GM12878 (cell line): Measurements from ENCODE around the gene TP53I11.

Experiments
- BRCA1 ChIP-seq: IDR thresholded peaks from 2 replicates; pipeline ENCODE4 v1.6.1; 2011; ENCODE audit warnings: low read depth, low read length, improper control_type of control experiment
- CTCF ChIP-seq, 3 experiments: IDR thresholded peaks in 2 of 3; conservative IDR thresholded peaks in 1 of 3; 2 replicates each; pipeline ENCODE4 v1.5.1; 2011; ENCODE audit warnings: low read depth in 3 of 3, low read length in 3 of 3, mild to moderate bottlenecking in 3 of 3, control low read depth in 2 of 3, moderate library complexity in 2 of 3, inconsistent platforms in 1 of 3, mixed read lengths in 1 of 3; ENCODE audit not compliant: control insufficient read depth in 2 of 3, insufficient read depth in 1 of 3; ENCODE audit errors: extremely low read depth in 1 of 3
- E2F4 ChIP-seq: IDR thresholded peaks from 2 replicates; pipeline ENCODE4 v1.6.1; 2012; ENCODE audit warnings: low read depth, low read length, improper control_type of control experiment
- ETV6 ChIP-seq, 2 experiments: fragments of 450-650 bp in 1 of 2; IDR thresholded peaks in 1 of 2; conservative IDR thresholded peaks in 1 of 2; 2 replicates each; pipeline ENCODE4 v1.6.1; 2014; ENCODE audit warnings: antibody characterized with exemption in 1 of 2, borderline replicate concordance in 1 of 2, low read depth in 1 of 2, mild to moderate bottlenecking in 1 of 2, moderate library complexity in 1 of 2
- EZH2 ChIP-seq: IDR thresholded peaks from 2 replicates; pipeline ENCODE4 v1.6.1; 2012; ENCODE audit warnings: low read depth, mild to moderate bottlenecking, control low read depth, inconsistent platforms, low read length, borderline replicate concordance; ENCODE audit not compliant: control insufficient read depth
- MLLT1 ChIP-seq: fragments of 450-650 bp; IDR thresholded peaks from 2 replicates; pipeline ENCODE4 v1.6.1; 2016; ENCODE audit warnings: mild to moderate bottlenecking
- NBN ChIP-seq: fragments of 450-650 bp; IDR thresholded peaks from 2 replicates; pipeline ENCODE4 v1.6.1; 2016
- POLR2A ChIP-seq: IDR thresholded peaks from 2 replicates; pipeline ENCODE4 v1.6.1; 2011; ENCODE audit warnings: low read depth, mild to moderate bottlenecking, low read length
- POLR2AphosphoS2 ChIP-seq: IDR thresholded peaks from 2 replicates; pipeline ENCODE4 v1.6.1; 2011; ENCODE audit warnings: low read depth, mild to moderate bottlenecking, low read length, improper control_type of control experiment, moderate library complexity
- POU2F2 ChIP-seq: IDR thresholded peaks from 3 replicates; pipeline ENCODE4 v1.6.1; 2011; ENCODE audit warnings: low read depth, mild to moderate bottlenecking, low read length, borderline replicate concordance
- SRF ChIP-seq, 2 experiments: IDR thresholded peaks; 2 replicates each; pipeline ENCODE4 v1.6.1; 2011; ENCODE audit warnings: low read depth in 2 of 2, low read length in 2 of 2, mild to moderate bottlenecking in 1 of 2, moderate library complexity in 1 of 2

GRCh38 chr11:44957776-44958564 lies 7.3 kb upstream of the TP53I11 start:
- TF ChIP-seq NBN (no peak), POLR2A (no peak), EZH2 (no peak), MLLT1 (no peak), BRCA1 (no peak), CTCF (IDR thresholded peaks at IDR 0.05 in 2 of 3, conservative IDR thresholded peaks at IDR 0.05 in 1 of 3; ENCODE audit: control insufficient read depth in 2 of 3, extremely low read depth in 1 of 3, insufficient read depth in 1 of 3, low read depth in 3 of 3, low read length in 3 of 3) (no peak), POU2F2 (no peak), POLR2AphosphoS2 (no peak), SRF (IDR thresholded peaks at IDR 0.05; ENCODE audit: low read depth in 2 of 2, low read length in 2 of 2) (no peak), E2F4 (no peak), ETV6 (conservative IDR thresholded peaks at IDR 0.05 in 1 of 2, IDR thresholded peaks at IDR 0.05 in 1 of 2; ENCODE audit: borderline replicate concordance in 1 of 2, low read depth in 1 of 2) (no peak)
